SIG-M5 (cell line): ENCODE measurements around the gene CFAP46.
"Not testable (repeated sequence)": the region's sequence is repeated elsewhere in the genome, so short reads cannot be mapped to it uniquely, and the experiment has no call there.

Experiments used
- DNase-seq: peaks from one replicate; lab custom pipeline; 2025; lab: John Stamatoyannopoulos, UW

Gene CFAP46

DNA sequence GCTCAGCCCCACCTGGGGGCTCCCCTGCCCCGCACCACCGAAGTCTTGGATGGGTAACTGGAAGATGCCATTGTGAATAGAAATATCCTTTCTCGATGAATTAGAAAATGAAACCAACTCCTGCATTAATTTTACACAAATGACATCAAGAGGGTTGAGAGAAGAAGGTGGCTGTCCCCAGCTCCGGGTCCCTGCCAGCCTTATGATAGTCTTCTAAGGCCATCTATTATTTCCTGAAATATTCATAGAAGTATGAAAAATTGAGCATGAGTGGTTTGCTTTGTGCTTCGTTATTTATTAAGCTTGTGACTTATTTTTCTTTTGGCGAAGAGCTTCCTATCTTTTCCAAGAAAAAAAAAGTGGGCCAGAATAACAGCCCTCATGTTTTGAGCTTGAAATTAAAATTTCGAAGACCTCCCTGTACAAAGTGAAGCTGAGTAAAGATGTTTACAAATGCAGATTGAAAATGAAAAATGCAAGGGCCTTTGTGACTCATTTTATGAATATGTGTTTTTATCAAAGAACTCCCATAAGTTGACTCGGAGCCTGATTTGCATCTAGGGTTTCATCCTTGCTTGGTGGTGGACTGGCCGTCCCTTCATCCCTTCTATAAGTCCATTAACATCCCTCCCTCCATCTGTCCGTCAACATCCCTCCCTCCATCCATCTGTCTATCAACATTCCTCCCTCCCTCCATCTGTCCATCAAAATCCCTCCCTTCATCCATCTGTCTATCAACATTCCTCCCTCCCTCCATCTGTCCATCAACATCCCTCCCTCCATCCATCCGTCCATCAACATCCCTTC, 20.5 kb upstream of the CFAP46 start:
- DNase-seq, result no peak

DNA sequence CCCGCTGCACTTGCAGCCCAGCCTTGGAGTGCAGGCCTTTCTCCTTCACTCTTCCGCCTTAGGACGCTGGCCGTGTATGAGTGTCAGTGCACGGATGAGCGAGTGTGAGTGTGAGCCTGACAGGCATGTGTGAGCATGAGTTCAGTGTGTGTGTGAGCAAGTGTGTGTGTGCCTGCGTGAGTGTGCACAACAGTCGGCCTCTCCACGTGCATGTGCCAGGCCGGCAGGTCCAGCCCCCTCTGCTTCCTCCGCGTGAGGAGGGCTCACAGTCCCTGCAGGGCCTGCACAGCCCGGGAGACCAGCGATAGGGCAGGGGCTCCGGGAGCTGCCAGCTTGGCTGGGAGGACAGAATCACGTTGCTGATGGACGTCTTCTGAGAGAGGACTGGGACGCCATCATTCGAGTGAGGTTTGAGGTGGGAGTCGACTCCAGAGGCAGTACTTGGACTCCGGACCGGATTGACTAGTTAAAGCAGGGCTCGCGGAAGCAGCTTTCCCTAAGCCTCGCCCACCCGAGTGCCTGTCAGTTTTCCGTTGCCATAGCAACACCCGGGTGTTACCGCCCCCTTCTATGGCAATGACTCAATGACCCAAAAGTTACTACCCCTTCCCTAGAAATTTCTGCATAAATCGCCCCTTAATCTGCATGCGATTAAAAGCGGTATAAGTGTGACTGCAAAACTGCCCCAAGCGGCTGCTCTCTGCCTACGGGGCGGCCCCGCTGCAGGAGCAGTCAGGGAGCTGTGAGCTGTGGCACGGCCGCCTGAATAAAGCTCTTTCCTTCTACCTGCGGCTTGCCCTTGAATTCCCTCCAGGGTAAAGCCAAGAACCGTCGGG, 19.6 kb upstream of the CFAP46 start:
- DNase-seq, result no peak

DNA sequence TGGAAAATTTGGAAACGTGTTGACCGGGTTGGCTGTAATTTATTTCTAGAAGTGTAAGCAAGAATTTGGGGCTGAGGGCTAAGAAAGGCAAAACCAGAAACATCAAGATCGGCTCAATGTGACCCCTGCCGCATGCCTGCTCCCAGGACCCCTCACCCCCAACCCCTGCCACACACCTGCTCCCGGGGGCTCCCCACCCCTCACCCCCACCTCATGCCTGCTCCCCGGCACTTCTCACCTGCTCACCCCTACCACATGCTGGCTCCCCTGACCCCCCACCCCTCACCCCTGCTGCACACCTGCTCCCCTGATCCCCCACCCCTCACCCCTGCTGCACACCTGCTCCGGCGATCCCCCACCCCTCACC, 19.0 kb upstream of the CFAP46 start:
- DNase-seq, result no peak

DNA sequence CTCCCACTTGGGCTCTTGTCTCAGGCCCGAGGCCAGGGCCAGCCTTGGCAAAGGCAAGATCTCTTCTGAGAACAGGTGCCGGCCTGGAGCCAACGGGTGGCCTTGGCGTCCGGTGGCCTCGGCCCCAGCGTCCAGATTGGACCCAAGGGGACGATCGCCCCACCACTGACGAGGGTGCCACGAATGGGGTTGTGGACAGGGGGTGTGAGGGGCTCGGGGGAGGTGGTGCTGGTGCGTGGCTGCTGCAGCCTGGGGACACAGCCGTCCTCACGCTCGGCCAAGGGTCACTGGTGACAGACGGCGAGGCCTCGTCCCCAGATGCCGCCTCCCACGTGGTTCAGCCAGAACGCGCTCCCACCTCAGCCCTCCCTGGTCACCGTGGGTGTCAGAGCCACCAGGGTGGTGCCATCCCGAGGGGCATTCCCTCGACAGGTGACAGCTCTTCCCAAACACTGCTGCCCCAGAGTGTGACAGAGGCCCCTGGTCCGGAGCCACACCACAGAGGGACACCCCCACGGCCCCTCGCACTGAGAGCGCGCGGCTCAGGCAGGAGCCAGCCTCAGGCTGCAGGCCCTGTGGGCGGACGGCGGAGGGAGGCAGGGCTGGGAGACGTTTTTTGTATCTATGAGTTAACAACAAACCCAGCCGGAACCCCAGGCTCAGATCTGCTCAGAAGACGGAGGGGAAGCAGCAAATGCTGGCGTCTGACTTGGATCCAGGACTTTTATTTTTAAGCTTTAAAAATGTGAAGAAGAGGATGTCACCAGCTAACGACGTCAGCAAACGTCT, 18.5 kb upstream of the CFAP46 start:
- no peak for DNase-seq

DNA sequence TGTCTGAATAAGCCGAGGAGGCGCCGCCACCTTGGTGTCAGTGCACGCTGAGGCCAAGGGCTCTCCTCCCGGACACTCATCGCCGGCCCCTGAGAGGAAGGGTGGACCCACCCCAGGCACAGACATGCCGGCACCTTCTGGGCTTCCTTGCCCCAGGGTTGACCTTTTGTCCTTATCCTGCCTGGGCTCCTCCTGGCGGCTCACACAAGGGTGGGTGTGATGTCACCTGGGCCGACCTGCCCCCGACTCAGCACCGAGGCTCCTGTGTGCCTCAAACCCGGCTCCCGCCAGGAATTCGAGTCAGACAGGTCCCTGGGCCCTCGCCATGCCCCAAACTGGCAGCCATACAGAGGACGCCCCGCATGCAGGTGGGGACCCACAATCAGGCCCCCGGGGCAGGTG, 17.7 kb upstream of the CFAP46 start:
- DNase-seq, result no peak

DNA sequence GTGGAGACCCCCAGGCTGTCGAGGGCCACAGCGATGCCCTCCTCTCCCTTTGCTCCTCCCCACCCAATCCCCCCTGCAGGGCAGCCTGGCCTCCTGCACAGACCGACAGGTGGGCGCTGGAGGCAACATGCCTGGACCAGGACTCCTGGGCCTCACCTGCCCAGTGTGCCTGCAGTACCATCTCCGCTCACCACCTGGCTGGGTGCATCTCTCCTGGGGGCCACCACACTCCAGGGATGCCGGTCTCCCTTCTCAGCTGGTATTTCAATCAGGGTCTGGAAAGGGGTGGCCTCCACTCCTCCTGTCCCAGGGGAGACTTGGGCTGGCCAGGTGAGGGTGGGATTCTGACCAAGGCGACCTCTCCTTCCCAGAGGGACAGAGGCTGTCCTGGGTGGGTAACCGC, 17.2 kb upstream of the CFAP46 start:
- DNase-seq, result no peak

DNA sequence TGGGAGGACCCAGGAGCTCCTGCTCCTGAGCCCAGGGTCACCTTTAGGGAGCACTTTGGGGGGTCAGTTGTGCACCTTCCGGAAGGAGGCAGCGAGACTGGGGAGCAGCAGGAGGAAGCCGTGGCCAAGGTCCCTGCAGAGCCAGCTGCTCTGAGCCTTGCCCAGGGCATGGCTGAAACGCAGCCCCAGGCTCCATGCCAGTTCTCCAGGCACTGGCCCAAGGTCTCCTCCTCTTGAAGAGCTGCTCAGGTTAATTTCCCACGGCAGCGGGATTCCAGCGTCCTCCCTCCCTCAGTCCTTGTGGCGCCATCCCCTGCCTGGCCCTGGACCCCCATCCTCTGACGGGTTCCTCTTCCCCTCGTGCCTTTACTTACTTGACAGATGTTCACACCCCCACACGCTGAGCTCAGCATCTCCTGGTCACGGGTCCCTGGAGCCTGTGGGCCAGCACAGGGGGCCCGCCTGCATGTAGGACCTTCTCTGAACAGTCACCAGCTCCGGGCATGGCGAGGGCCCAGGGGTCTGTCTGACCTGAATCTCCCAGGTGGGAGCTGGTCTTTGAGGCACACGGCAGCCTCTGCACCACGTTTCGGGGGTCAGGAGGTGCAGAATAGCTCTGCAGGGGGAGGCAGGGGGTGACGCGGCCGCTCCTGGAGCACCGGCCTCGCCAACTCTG, 16.7 kb upstream of the CFAP46 start:
- DNase-seq, result no peak

DNA sequence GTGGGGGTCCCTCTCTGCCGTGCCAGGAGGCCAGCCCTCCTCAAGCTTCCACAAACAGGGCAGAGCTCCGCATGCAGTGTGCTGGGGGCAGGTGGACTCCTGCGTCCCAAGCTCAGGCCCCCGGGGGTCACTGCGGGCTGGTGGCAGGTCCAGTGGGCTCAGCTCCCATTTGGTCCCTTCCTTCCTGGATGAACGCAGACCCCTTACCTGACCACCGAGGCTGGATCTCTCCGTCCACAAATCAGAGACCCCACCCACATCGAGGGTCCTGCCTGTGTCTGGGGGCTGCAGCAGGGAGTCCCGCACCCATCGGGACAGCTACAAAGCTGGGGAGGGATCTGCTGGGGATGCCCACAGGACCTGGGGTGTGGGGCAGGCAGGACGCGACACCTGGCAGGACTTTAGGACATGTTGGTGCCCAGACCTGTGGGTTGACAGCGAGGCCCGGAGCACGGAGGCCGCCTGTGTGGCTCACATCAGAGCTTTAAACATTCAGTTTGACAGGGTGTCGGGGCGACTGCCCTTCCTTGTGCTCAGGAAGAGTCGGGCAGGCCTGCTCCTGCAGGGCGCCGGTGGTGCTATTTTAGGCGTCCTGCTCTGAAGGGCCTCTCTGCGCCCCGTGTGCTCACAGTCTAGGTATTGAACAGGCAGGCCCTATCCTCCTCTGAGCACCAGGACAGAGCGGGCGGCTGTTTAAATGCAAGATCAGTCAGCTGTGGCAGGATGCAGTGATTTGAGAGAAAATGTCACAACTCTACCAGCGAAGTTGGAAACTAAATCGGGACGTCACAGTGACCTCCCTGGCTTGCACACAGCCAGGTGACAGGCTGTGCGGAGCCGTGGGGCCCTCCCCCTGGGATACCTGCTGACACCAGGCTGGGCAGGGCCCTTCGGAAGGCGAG, 15.9 kb upstream of the CFAP46 start:
- no peak for DNase-seq

DNA sequence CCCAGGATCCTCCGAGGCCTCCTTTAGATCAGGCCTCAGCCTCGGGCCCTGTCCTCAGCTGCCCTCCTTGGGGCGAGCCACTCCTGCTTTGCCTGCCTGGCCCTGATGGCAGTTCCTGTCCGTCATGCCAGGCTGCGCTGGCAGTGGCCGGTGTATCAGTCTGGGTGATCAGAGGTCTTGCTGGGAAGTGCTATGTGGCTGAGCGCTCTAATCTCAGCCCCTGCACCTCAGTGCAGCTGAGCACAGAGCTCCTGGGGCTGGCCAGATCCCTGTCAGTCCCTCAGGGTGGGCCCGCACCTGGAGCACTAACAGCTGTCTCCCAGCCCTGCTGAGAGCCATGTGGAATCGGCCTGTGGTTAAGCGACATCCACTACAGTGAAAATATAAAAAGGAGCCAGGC, 14.8 kb upstream of the CFAP46 start:
- no peak for DNase-seq

DNA sequence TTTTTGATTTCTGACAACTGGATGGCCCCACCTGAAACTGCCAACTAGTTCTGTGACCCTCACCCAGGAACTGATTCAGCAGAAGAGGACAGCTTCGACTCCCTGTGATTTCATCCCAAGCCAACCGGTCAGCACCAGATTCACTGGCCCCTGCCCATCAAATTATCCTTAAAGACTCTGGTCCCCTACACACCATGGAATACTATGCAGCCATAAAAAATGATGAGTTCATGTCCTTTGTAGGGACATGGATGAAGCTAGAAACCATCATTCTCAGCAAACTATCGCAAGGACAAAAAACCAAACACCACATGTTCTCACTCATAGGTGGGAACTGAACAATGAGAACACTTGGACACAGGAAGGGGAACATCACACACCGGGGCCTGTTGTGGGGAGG, 13.9 kb upstream of the CFAP46 start:
- DNase-seq, result not testable (repeated sequence)

DNA sequence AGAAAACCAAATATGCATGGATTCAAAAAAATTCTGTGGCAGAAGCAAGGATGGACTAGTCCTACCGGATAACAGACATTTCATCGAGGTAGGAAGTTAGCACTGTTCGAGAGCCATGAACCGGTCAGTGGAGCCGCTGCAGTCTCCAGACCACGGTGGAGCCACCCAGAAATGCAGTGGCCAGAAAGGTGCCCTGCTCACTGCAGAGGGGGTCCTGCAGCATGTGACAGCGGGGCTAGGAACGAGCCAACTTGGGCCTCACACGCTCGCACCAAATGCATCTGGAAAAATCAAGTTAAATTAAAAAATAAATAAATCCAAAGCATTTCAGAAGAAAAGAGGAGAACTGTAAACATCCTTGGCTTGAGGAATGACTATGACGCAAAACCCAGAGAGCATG, 13.1 kb upstream of the CFAP46 start:
- no peak for DNase-seq

DNA sequence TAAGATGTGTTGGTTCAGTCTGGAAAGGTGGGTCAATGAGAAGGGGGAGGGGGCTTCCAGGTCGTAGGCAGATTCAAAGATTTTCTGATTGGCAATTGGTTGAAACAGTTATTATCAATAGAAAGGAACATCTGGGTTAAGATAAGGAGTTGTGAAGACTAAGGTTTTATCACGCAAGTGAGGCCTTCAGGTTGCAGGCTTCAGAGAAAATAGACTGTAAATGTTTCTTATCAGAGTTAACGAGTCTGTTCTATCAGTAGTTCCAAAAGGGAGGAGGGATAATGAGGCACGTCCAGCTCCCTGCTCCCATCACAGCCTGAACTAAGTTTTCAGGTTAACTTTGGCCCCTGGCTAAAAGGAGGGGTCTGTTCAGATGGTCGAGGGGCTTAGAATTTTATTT, 11.1 kb upstream of the CFAP46 start:
- no peak for DNase-seq

DNA sequence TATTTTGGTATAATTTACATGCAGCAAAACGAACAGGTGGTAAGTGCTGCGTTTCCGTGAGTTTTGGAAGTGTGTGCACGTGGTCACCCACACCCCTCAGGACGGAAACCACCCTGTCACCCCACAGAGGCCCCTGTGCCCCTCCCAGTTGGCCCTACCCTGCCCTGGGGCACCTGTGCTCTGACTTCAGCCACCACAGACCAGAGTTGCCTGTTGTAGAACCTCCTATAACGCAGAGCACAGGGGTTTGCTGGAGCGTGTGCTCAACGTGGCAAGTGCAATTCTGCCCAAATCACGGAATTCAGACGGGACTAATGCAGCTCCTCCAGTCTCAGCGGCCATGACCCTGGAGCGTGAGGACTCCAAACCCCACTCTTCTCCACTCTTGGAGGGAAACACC, 9.6 kb upstream of the CFAP46 start:
- DNase-seq, result no peak

DNA sequence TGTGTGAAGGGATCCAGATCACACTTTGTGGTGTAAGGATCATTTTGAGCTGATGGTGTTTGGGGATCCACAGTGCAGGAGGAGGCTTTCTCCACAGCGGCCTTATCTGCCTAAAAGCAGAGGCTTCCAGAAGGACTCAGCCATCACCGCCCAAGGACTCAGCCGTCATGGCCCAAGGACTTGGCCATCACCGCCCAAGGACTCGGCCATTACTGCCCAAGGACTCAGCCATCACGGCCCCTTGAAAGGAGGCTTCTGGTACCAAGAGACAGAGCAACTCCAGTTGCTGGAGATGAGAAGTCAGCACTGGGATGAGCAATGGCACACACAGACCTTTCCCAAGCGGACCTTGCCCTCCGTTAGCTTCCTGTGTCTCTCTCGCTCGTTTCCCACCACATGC, 6.0 kb upstream of the CFAP46 start:
- DNase-seq, result no peak

DNA sequence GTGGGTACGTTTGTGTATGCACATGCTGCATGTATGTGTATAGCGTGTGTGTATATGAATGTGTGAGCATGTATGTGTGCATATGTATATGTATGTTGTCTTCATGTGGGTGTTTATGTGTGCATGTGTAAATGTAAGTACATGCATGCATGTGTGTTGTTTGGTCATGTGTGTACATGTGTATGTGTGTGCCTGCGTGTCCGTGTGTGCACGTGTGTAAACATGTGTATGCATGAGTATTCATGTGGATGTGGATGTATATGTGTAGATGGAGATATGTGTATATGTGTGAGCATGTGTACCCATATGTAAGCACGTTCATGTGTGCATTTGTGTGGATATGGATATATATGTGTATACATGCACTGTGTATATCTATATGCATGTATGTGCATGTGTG, 5.5 kb upstream of the CFAP46 start:
- no peak for DNase-seq

DNA sequence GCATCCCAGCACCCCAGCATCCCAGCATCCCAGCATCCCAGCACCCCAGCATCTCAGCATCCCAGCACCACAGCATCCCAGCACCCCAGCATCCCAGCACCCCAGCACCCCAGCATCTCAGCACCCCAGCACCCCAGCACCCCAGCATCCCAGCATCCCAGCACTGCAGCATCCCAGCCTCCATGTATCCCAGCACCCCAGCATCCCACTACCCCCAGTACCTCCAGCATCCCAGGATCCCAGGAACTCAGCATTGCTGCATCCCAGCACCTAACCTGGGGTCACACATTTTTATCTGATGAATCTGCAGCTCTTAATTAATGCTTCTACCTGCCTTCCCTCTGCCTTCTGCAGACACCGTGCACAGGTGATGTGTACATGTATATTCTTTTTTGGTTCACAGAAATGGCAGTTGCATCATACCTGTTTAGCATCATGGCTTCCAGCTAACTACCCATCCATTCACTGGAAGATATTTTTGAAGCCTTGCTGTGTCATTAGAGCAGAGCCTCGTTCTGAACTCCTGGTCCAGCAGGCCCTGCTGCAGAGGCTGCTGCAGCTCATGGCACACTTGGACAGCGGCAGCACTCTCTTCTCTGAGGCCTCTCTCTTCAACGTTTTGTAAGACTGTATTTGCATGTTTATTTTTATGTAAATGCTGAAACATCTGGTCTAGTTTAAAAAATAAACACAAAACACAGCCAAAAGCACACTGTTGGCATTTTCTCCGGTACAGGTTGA, 4.6 kb upstream of the CFAP46 start:
- DNase-seq, result no peak

DNA sequence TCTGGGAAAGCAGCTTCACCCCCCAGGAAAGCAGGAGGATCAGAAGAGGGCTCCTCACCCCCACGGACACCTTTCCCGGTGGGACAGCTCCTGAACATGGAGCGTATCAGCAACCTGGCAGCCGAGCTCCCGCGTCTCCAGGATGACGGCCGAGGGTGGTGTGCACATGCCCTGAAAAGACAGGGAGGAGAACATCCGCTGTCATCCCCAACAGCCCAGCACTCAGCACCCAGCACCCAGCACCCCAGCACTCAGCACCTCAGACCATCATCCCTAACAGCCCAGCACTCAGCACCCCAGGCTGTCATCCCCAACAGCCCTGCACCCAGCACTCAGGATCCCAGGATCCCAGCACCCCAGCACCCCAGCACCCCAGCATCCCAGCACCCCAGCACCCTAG, 3.9 kb upstream of the CFAP46 start:
- no peak for DNase-seq

DNA sequence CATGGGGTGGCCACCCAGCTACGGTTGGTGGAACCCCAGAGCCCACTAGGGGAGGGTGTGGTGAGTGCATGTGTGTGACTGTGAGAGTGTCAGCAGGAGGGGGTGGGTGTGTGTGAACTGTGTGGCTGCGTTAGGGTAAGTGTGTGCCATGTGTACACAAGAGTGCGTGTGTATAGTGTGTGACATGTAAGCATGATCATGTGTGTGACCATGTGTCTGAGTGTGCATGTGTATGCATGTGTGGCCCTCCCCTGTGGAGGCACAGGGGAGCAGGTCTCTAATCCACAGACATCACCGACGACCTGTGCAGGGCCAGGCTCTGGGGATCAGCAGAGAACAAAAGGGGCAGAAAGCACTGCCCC, 3.5 kb upstream of the CFAP46 start:
- DNase-seq, result no peak

DNA sequence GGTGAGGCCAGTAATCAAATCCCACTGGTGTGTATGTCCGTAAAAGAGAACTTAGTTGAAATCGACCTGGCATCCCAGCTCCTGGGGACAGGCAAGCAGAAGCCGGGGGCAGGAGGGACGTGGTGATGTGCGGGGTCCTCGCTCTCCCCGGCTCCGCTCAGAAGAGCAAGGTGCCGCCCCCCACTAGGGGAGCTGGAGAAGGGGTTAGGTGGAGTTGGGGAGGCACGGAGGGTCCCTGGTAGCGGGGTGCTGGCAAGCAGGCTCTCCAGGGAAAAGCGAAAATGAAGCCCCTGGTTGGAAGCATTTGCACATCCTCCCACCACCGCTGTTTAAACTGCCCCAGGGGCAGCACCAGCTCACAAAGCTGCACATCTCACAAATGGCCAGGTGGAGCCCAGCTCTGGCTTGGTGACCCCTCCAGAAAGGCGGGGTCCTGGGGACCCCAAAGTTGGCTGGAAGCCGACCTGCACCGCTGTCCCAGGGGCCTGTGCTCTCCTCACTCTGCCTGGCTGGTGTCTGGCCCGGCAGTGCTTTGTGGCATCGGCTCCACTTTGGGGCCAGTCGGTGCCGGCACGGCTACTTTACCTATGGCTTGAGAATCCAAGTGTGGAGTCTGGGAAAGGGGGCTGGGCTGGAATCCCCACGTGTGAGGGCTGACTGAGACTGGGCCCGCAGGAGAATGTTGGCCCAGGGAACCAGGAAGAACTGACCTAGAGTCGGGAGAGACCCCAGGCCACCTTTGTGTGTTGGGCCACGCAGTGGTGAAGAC, 2.9 kb upstream of the CFAP46 start:
- no peak for DNase-seq

DNA sequence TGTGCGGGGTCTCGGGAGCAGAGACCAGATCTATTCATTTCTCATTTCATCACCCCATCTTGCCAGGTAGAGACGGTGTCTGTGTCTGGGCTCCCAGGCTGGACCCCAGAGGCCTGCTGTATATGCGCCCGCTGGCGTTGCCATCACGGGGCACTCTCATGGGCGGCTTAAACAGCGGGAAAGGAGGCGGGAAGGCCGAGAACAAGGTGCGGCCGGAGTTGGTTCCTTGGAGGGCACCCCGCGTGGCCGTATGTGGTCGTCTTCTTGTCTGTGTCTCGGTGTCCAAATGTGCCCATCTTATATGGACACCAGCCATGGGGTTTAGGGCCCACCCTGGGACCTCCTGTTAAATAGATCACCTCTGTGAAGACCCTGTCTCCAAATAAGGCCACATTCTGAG, 2.1 kb upstream of the CFAP46 start:
- DNase-seq, result no peak
